ENCODE data around the gene L3MBTL4. TPM values are rescaled to one million over a fixed set of nuclear protein-coding genes. Genes with fewer than 3 reads are reported as not detected.

L3MBTL4 gene
- total RNA-seq, 1 experiment from 2014 or later = 2.1 TPM

GRCh38 chr18:6207116-6207515, 207.6 kb downstream of the L3MBTL4 start:
- Mint-ChIP-seq H3K4me1 (ENCODE audit: low read depth, unreplicated experiment) (no peaks in the 10 kb centered on the region), H3K9me3 (ENCODE audit: low read depth, unreplicated experiment) (no peaks in the 10 kb centered on the region), H3K27me3 (ENCODE audit: unreplicated experiment) (no peaks in the 10 kb centered on the region), H3K27ac (ENCODE audit: unreplicated experiment) (no peak overlapping the region), H3K4me3 (ENCODE audit: low read depth, unreplicated experiment) (no peak overlapping the region), H3K36me3 (ENCODE audit: insufficient read depth, unreplicated experiment) (no peaks in the 10 kb centered on the region)
- intact Hi-C loops (cut with micrococcal nuclease; ENCODE audit: unreplicated experiment) = no loop called here
- no peak for DNase-seq
- BruUV-seq (replicated peaks) = no TSS peak
- no peak for TF ChIP-seq CTCF (IDR thresholded peaks at IDR 0.05; ENCODE audit: unreplicated experiment)
- CTCF ChIA-PET = interaction anchor here (0.9 kb wide), 1 partner anchor 14 kb away, joined by 3 read pairs; no protein-coding TSS in a partner anchor

- Mint-ChIP-seq H3K4me1 (ENCODE audit: low read depth, unreplicated experiment) (no peaks in the 10 kb centered on the region), H3K4me3 (ENCODE audit: low read depth, unreplicated experiment) (no peak overlapping the region), H3K27ac (ENCODE audit: unreplicated experiment) (no peak overlapping the region), H3K9me3 (ENCODE audit: low read depth, unreplicated experiment) (no peaks in the 10 kb centered on the region), H3K27me3 (ENCODE audit: unreplicated experiment) (no peaks in the 10 kb centered on the region), H3K36me3 (ENCODE audit: insufficient read depth, unreplicated experiment) (no peaks in the 10 kb centered on the region)
- no TSS peak for BruUV-seq (replicated peaks)
- CTCF ChIA-PET = no interaction called here
- no peak for DNase-seq
- intact Hi-C loops (cut with micrococcal nuclease; ENCODE audit: unreplicated experiment) = no loop called here
- no peak for TF ChIP-seq CTCF (IDR thresholded peaks at IDR 0.05; ENCODE audit: unreplicated experiment)
These were observed 209.0 kb downstream of the L3MBTL4 start for GRCh38 chr18:6205706-6206105.

GRCh38 chr18:6204476-6204875, 210.2 kb downstream of the L3MBTL4 start:
- no peak overlapping the region for H3K4me3 Mint-ChIP-seq (ENCODE audit: low read depth, unreplicated experiment)

GRCh38 chr18:6203791-6204190, 210.9 kb downstream of the L3MBTL4 start:
- H3K9me3 Mint-ChIP-seq (ENCODE audit: low read depth, unreplicated experiment) = no peaks in the 10 kb centered on the region
- DNase-seq = no peak
- CTCF ChIA-PET = interaction anchor here (1.2 kb wide), 1 partner anchor 8 kb away, joined by 3 read pairs; no protein-coding TSS in a partner anchor
- no peaks in the 10 kb centered on the region for H3K27me3 Mint-ChIP-seq (ENCODE audit: unreplicated experiment)
- H3K36me3 Mint-ChIP-seq (ENCODE audit: insufficient read depth, unreplicated experiment) = no peaks in the 10 kb centered on the region
- no peaks in the 10 kb centered on the region for H3K4me1 Mint-ChIP-seq (ENCODE audit: low read depth, unreplicated experiment)
- intact Hi-C loops (cut with micrococcal nuclease; ENCODE audit: unreplicated experiment) = no loop called here
- no peak for TF ChIP-seq CTCF (IDR thresholded peaks at IDR 0.05; ENCODE audit: unreplicated experiment)
- no peak overlapping the region for H3K27ac Mint-ChIP-seq (ENCODE audit: unreplicated experiment)
- no TSS peak for BruUV-seq (replicated peaks)
- no peak overlapping the region for H3K4me3 Mint-ChIP-seq (ENCODE audit: low read depth, unreplicated experiment)

More at GRCh38 chr18:6204476-6204875, 210.2 kb downstream of the L3MBTL4 start:
- H3K9me3 Mint-ChIP-seq (ENCODE audit: low read depth, unreplicated experiment) = no peaks in the 10 kb centered on the region
- H3K27me3 Mint-ChIP-seq (ENCODE audit: unreplicated experiment) = no peaks in the 10 kb centered on the region
- CTCF ChIA-PET = interaction anchor here (0.5 to 1.2 kb wide), 2 partner anchors 9 to 643 kb away, joined by 3 read pairs; no protein-coding TSS in a partner anchor
- DNase-seq = no peak
- H3K4me1 Mint-ChIP-seq (ENCODE audit: low read depth, unreplicated experiment) = no peaks in the 10 kb centered on the region
- no peak for TF ChIP-seq CTCF (IDR thresholded peaks at IDR 0.05; ENCODE audit: unreplicated experiment)
- intact Hi-C loops (cut with micrococcal nuclease; ENCODE audit: unreplicated experiment) = no loop called here
- BruUV-seq (replicated peaks) = no TSS peak
- H3K36me3 Mint-ChIP-seq (ENCODE audit: insufficient read depth, unreplicated experiment) = no peaks in the 10 kb centered on the region
- no peak overlapping the region for H3K27ac Mint-ChIP-seq (ENCODE audit: unreplicated experiment)

Measured in Calu3 (cell line).